CD4-positive, alpha-beta T cell treated with Interleukin-15 for 1 hour (primary cell): Measurements from ENCODE around the gene RARS1.
"Not testable (repeated sequence)": the region's sequence is repeated elsewhere in the genome, so short reads cannot be mapped to it uniquely, and the experiment has no call there.

Source experiments
- DNase-seq: peaks from one replicate; pipeline ENCODE4 v3.0.0-alpha.2; 2020

RARS1 gene

DNA sequence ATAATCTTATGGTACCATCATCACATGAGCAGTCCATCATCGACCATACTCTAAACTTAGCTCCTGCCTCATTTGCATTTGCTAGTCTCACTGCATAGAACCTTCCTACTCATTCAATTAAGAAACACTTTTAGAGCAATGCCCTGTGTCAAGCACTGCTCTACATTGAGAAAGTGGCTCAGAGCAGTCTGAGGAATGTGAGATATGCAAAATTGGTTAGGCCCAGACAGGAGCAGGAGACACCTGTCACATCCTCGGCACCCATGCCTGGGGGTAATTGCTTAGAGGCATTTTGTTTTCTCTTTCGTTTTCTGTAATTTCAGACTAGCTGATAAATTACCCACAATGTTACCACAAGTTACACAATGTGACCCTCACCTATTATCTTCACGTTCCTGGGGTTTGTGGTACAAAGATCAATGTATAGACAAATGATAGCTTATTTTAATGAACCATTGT is 4.9 kb upstream of the RARS1 start:
- DNase-seq: no peak

DNA sequence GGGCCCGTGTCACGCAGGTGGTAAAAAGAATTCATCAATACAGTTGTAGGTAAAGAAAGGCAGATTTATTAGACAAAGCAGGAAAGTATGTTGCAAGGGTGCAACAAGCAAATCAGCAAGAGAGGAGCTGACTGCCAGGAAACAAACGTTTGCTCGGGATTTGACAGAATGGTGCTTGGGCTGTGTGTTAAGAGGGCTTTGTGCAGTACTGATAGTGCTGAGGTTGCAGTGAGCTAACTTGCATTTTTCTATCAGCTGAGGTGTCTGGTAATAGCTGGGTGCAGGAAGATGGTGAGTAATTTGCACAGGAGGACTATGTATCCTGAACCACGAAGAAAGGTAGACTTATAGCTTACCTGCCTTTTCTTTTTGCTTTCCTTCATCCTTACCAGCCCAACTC is 3.9 kb upstream of the RARS1 start:
- no peak for DNase-seq

DNA sequence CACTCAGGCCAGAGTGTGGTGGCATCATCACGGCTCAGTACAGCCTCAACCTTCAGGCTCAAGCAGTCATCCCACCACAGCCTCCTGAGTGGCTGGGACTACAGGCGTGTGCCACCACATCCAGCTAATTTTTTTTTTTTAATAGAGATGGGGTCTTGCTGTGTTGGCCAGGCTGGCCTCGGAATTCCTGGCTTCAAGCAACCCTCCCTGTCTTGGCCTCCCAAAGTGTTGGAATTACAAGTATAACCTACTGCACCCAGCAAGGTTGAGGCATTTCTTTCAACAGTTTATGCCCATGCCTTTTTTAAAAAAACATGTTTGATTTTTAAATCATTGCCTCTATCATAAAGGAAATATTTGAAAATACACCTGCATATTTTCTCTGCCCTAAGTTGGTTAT is 2.8 kb downstream of the RARS1 start:
- no peak for DNase-seq

DNA sequence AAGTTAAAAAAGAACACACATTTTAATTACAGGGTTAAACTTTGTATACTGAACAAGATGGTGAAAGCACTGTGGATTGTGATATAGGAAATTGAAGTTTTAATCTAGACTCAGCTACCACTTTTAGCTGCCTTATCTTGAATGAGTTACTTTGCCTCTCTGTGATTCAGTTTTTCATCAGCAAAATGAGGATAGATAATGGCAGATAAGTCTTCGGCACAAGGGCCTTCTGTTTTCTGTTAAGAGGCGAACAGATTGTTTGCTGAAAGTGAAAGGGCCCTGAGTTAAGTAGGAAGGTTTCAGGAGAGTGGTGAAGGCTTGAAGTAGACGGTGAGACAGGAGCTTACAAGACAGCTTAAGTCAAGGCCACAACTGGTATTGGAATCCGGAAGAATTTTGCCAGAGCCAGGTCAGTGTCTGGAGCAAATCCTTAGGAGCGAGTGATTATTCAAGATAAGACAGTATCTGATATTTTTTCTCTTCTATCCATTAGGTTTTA is 7.8 kb downstream of the RARS1 start:
- no peak for DNase-seq

DNA sequence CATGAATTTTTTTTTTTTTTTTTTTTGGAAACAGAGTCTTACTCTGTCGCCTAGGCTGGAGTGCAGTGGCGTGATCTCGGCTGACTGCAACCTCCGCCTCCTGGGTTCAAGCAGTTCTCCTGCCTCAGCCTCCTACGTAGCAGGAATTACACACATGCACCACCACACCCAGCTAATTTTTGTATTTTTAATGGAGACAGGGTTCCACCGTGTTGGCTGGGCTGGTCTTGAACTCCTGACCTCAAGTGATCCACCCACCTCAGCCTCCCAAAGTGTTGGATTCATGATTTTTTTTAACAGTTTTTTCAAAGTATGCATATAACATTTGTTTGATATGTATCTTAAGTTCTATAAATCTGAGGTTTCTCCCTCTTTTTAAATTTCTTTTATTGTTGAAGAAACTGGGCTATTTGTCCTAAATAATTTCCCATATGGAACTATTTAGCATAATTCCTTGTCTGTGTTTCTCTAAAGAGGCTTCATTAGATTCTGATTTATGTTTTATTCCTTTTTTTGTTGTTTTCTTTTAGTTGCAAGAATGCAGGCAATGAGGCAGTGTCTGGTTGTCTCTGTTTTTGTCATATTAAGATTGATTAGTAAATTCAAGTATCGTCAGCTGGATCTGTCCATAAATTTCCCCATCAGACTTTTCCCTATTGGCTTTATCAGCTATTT is 16.4 kb downstream of the RARS1 start:
- no peak for DNase-seq

DNA sequence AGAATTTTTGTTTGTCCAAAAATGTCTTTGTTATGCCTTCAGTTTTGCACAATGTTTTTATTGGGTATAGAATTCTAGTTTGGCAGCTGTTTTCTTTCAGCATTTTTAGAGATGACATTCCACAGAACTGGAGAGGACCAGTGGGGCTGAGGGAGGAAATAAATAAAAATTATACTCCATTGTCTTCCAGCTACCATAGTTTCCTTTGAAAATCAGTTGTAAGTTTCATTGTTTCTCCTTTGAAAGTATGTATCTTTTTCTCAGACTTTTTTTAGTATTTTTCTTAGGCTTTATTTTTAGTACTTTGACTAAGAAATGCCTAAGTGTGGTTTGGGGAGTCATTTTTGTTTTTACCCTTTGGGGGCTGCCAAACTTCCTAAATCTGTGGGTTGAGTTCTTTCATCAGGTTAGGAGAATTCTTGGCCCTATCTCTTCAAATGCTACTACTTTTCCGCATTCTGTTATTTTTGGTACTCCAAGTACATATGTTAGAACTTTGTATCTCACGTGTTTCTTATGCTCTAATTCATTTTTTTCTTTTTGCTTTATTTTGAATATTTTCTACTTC is 27.7 kb downstream of the RARS1 start:
- DNase-seq: no peak

DNA sequence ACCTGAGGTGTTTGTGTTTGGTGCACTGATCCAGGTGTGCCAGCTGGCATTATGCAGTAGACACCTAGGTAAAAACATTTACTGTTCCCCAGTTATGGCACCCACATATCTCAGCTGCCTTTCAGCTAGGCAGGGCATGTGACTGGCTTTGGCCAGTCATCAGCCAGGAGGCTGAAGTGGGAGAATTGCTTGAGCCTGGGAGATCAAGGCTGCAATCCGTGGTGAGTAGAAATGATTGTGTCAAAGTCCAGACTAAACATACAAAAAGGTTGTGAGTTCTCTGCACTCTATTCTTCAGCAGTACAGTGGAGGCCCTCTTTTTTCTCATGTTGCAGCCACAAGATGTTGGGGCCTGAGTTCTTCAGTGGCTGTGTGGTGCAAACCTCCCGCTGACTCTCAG is 39.6 kb downstream of the RARS1 start:
- DNase-seq: no peak

DNA sequence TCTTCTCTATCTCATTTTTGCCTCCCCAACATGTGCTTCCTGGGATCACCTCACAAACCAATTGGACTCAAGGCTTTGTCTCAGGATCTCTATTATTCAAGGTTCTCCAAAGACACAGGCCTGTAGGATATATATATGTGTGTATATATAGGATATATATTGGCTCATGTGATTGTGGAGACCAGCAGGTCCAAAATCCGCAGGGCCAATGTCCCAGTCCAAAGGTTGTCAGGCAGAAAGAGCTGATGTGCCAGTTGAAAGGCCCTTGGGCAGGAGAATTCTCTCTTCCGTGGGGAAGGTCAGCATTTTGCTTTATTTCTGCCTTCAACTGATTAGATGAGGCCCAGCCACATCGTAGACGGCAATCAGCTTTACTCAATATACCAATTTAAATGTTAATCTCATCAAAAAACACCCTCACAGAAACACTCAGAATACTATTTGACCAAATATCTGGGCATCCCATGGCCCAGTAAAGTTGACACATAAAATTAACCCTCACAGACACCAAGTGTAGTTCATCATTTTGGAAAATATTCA is 41.6 kb downstream of the RARS1 start:
- DNase-seq: no peak

DNA sequence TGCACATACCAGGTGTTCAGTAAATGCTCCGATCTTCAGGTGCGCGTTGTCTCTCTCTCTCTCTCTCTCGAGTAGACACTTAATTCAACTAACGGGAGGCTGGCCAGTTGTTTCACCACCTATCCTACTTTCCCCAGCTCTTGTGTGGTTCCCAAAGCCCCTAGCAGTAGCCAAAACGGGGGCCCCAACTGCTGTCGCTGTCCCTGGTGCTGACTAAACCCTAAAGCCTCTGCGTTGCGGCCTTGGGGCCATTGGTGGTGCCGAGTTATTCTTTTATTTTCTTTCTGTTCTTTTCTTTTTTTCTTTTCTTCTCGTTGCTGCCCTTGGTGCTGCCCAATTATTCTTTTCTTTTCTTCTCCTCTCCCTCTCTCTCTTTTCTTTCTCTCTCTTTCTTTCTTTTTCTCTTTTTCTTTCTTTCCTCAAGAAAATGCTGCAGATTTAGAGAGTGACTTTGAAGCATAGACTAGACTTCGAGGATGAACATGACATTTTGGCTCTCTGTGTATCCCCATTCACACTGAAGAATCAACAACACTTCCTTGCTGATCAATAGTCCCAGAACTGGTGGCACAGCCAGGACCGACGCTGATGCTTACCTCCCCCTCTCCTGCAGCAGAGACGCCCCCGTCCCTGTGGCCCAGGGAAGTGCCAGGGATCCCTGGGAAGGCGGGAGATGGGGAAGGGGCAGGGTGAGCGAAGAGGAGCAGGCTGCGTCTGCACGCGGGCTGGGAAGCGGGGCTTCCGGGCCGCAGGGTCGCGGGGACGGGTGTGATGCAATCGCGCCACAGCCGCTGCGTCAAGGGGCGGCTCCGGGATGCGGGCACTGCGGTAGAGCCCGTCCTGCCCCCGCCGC is 42.5 kb downstream of the RARS1 start, which contains the start of gene FBLL1:
FBLL1 (plus strand) TSS at position 785 of the 853 bp plus-strand sequence. CDS start 200 bp downstream, outside the sequence.
- DNase-seq: no peak

DNA sequence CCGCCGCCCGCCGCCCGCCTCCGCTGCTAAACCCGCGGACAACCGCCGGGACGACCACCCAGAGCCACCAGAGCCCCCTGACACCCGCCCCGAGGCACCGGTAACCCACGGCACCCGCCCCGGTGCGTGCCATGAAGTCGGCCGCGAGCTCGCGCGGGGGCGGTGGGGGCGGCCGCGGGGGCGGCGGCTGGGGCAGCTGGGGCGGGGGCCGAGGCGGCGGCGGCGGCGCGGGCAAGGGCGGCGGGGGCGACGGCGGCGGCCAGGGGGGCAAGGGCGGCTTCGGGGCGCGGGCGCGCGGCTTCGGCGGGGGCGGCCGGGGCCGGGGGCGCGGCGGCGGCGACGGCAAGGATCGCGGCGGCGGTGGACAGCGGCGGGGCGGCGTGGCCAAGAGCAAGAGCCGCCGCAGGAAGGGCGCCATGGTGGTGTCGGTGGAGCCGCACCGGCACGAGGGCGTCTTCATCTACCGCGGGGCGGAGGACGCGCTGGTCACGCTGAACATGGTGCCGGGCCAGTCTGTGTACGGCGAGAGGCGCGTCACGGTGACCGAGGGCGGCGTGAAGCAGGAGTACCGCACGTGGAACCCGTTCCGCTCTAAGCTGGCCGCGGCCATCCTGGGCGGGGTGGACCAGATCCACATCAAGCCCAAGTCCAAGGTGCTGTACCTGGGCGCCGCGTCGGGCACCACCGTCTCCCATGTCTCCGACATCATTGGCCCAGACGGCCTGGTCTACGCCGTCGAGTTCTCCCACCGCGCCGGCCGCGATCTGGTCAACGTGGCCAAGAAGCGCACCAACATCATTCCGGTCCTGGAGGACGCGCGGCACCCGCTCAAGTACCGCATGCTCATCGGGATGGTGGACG is 43.3 kb downstream of the RARS1 start:
- no peak for DNase-seq

DNA sequence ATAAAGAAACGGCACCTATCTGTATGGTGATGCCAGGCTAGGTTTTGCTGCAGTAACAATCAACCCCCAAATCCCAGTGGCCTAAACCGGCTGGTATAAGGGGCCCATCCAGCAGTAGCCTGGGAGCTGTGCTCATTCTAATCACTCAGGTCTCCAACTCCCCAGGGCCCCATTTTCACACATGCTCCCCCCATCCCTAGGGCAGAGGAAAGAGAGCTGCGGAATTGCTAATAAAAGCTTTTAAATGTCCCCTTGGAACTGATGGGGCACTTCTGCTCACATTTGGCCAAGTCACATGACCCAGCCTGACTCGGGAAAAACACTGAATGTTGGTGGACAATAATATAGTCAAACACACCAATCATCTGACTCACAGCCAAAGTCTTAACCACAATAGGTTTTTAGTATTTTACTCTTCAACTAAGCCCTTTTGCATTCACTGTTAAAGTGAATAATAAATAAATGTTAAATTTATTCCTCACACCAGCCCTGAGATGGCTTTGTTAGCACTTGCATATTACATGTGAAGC is 44.4 kb downstream of the RARS1 start:
- no peak for DNase-seq

DNA sequence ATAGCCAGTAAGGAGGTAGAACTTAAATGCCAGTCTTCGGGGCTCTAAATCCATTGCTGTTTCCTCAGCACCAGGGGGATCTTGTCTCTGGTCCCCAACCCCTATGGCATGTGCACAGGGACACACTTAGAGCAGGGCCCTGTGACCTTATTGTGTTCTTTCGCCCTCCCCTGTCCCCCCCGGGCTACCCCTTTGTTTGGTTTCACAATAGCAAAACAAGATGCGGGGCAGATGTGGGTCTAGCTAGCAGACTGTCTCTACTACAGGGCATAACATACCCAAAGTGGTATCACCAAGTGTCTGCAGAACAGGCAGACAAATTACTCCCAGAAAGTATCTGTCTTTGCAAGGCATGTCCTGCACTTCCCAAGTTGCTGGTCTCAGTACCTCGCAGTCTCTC is 44.9 kb downstream of the RARS1 start:
- no peak for DNase-seq

DNA sequence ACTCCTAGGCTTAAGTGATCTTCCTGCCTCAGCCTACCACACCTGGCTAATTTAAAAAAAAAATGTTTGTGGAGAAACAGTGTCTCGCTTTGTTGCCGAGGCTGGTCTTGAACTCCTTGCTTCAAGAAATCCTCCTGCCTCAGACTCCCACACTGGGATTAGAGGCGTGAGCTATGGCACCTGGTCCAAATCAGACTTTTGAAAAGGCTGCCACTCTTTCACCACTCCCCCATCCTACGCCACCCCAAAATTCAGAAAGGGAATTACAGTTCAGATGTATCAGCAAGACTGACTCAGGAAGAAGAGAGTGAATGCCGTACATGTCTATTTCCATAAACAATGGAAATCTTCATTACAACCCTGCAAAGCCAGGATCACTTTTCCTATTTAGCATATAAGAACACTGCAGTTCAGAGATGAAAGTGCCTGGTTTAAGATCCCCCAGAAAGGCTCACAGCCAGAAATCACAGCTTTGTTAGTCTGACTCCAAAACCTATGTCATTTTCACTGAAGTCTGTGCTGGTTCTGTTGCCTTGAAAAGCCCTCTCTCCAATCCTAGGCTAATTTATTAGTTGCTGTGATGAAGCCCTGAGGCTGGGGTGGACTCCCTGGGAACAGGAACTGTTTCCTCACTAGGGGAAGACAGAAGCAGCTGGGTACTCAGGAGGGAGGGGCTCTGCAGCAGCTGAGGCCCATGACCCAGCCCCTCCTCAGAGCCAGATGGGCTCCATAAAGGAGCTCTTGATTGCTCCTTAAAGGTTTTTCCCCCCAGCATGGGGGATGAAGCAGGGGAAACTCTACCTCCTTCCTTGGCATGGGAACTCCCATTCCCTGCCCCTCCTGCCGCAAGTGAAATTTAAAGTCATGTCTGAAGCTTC is 46.0 kb downstream of the RARS1 start:
- DNase-seq: no peak

DNA sequence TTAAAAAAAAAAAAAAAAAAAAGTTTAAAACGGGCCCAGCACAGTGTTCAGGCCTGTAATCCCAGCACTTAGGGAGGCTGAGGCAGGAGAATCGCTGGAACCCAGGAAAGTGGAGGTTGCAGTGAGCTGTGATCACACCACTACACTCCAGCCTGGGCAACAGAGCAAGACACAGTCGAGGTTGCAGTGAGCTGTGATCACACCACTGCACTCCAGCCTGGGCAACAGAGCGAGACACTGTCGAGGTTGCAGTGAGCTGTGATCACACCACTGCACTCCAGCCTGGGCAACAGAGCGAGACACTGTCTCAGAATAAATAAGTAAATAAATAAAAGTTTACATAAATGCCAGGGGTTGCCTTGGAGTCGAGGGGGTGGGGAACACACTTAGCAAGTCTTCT is 48.1 kb downstream of the RARS1 start:
- not testable (repeated sequence) for DNase-seq

DNA sequence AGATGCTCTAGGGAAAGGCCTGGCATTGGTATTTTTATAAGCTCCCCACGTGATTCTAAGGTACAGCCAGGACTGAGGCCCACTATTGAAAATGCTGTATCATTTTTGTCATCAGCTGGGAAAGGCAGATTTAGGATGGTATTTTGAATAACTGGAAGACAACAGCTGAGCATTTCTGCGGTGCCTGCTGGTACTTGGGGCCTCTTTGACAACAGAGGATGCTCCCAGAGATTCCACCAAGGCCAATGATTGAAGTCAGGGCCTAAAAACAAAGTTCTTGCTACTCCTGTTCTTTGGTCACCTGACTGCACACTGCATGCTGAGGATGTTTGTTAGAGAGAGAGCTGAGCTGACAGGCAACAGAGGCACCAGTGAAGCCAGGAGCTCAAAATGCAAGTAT is 50.9 kb downstream of the RARS1 start:
- no peak for DNase-seq

DNA sequence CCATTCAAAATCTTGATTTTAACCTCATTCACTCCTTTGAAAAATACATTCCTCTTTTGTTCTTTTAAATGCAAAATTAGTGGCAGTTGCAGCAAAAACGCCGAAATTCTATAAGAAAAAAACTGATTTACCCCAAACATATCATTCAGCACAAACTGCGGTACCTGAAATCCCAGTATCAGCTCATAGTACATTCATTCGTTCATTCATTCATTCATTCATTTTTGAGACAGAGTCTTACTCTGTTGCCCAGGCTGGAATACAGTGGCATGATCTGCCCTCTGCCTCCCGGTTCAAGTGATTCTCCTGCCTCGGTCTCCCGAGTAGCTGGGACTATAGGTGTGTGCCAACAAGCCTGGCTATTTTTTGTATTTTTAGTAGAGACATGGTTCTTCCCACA is 63.3 kb downstream of the RARS1 start:
- no peak for DNase-seq

DNA sequence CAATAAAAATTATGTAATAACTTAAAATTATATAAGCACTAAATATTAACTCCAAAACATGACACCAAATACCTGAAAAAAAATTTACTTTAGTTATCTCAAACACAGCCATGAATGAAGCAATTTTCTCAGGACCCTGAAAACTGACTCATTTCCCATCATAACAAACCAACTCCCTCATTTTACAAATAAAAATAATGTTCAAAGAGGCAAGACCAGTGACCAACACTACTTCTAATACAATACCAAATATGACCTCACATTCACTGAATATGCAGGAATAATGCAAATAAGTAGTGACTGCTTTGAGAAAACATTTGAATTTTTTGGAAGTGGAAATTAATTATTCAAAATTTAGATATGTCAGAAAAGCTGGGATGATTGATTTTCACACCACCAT is 64.4 kb downstream of the RARS1 start:
- DNase-seq: no peak

DNA sequence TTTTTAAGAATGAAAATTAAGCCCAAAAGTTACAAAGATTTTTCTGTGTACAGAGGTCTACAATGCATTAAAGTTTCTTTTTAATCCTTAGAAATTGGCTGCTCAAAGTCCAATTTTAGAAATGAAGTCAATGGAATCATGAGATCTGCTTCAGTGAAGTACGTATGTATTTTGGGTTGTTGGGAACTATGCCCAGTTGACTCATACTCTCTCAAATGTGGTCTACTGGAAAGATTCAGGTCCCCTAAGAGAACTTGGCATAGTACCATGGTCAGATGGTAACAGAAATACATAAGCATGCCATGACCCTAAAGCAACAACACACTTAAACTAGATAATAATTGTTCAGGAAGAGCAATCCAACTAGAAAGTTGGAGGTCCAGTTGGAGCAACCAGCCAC is 65.9 kb downstream of the RARS1 start:
- DNase-seq: no peak

DNA sequence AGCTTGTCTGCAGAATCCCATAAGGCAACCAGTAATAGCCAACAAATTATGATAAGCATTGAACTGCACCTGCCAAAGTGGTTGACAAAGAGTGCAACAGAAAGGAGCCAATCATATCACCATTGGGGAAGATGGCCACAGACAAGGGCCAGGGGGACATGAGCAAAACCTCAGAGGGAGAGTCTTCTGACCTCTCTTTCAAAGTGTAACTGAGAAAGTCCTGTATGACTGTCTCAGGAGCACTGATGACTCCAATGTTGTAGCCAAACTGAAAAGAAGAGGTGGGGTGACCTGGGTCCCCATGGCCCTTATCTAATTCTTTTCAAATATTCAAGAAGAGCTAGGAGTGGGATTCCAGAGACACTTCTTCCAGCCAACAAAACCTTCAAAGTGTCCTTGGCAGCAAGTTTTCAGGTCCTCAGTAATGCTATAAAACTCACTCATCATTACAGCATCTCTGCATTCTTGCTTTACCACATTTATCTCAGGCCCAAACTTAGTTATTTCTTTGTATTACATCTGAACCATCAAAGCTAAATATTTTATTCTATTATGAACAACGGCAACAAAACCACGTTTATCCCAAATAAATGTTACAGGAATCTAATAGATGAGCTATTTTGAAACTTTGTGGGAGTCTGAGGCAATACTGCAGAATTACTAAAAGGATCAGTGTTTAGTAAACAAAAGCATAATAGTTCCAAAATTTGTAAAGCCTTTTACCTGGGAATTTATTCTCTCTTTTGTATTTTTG is 67.3 kb downstream of the RARS1 start:
- no peak for DNase-seq

DNA sequence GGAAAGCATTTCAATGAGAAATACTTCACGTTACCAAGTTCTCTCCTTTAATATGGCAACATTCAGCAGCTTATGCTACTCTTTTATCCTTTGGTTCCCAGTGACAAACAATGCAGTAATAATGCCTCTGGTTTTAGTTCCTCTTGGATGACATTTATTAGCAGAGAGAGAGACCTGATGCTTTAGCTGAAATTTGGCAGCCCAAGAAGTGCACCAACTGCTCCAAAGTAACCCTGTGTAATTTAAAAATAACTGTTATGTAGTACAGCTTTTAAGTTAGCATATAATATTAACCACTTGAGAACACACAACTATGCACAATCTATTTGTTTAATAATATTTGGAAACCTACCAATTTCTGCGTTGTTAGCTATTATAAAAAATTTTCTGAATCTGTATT is 71.1 kb downstream of the RARS1 start:
- no peak for DNase-seq
